Left renal pelvis (tissue), 4 donors: ENCODE data around the gene RIOK1. TPM values are rescaled to one million over a fixed set of nuclear protein-coding genes. Genes with fewer than 3 reads are reported as not detected.
A peak's percentile ranks its signal among the peaks of the same experiment; 100 is the strongest.
"Not testable (repeated sequence)": the region's sequence is repeated elsewhere in the genome, so short reads cannot be mapped to it uniquely, and the experiment has no call there.

Experiments used
- DNase-seq, 4 donors: peaks; one replicate each; pipeline ENCODE4 v3.0.0-alpha.2; 2013; ENCODE audit warnings: low read depth in 4 of 4, low spot score in 3 of 4
- polyA plus RNA-seq, 4 donors: library from polyadenylated mRNA; unstranded; fragments of 120-200 nt; gene quantifications; one replicate each; pipeline ENCODE4 v1.2.1, GENCODE V29; 2013; ENCODE audit not compliant: insufficient read length in 4 of 4

Gene RIOK1
- 10 to 100 TPM; 33.6 to 36.7 (median 35.7) TPM for polyA plus RNA-seq

GRCh38 chr6:7389451-7390225 lies at the start of gene RIOK1, which contains the start of gene CAGE1:
Gene RIOK1 (plus strand): TSS chr6:7389808. CDS start chr6:7390003, 195 bp downstream.
Gene CAGE1 (minus strand): TSS chr6:7389742. CDS start chr6:7387173, 2,569 bp downstream.
- DNase-seq = peak; percentile 86 to 90 (median 88)

- DNase-seq = no peak
These were observed 48.3 kb upstream of the RIOK1 start for GRCh38 chr6:7341271-7341670.

GRCh38 chr6:7341989-7342742 lies 47.4 kb upstream of the RIOK1 start:
- DNase-seq = no peak

GRCh38 chr6:7343546-7344475 lies 45.8 kb upstream of the RIOK1 start:
- DNase-seq = no peak

- not testable (repeated sequence) for DNase-seq
These were observed 44.7 kb upstream of the RIOK1 start for GRCh38 chr6:7344773-7345450.

- DNase-seq = not testable (repeated sequence)
These were observed 42.0 kb upstream of the RIOK1 start for GRCh38 chr6:7347551-7347997.

GRCh38 chr6:7350591-7350990 lies 39.0 kb upstream of the RIOK1 start:
- DNase-seq = not testable (repeated sequence)

GRCh38 chr6:7351916-7352315 lies 37.7 kb upstream of the RIOK1 start:
- not testable (repeated sequence) for DNase-seq

GRCh38 chr6:7367408-7367807 lies 22.2 kb upstream of the RIOK1 start:
- DNase-seq = no peak

- DNase-seq = no peak
These were observed 15.9 kb upstream of the RIOK1 start for GRCh38 chr6:7373739-7374138.

- DNase-seq = no peak
These were observed 11.6 kb upstream of the RIOK1 start for GRCh38 chr6:7377961-7378360.

- no peak for DNase-seq
These were observed 10.9 kb upstream of the RIOK1 start for GRCh38 chr6:7378740-7379139.

GRCh38 chr6:7381092-7381491 lies 8.5 kb upstream of the RIOK1 start:
- DNase-seq = no peak

- DNase-seq = no peak
These were observed 502 bp upstream of the RIOK1 start for GRCh38 chr6:7389162-7389450.

- DNase-seq = no peak
These were observed 744 bp downstream of the RIOK1 start for GRCh38 chr6:7390226-7390878.

GRCh38 chr6:7391151-7391550 lies 1.5 kb downstream of the RIOK1 start:
- no peak for DNase-seq

GRCh38 chr6:7392402-7392801 lies 2.8 kb downstream of the RIOK1 start:
- DNase-seq = no peak

- no peak for DNase-seq
These were observed 11.5 kb downstream of the RIOK1 start for GRCh38 chr6:7401075-7401474.

GRCh38 chr6:7402716-7403115 lies 13.1 kb downstream of the RIOK1 start:
- DNase-seq = no peak

GRCh38 chr6:7404546-7404945 lies 14.9 kb downstream of the RIOK1 start:
- DNase-seq = no peak
